Measurements from ENCODE around the gene NRCAM.

The NRCAM gene

GRCh38 chr7:108204281-108204796, 251.9 kb downstream of the NRCAM start:
- Histone ChIP-seq H3K36me3 (no peaks in the 10 kb centered on the region), H3K27ac (no peak overlapping the region), H3K4me1 (ENCODE audit: control insufficient read depth in 1 of 2, insufficient read depth in 1 of 2, low read depth in 1 of 2, low read length in 1 of 2) (no peaks in the 10 kb centered on the region), H3K9me3 (no peaks in the 10 kb centered on the region), H3K27me3 (no peaks in the 10 kb centered on the region), H3K4me3 (ENCODE audit: low read depth in 1 of 2, low read length in 1 of 2) (no peak overlapping the region)
- TF ChIP-seq, protein P1, sequence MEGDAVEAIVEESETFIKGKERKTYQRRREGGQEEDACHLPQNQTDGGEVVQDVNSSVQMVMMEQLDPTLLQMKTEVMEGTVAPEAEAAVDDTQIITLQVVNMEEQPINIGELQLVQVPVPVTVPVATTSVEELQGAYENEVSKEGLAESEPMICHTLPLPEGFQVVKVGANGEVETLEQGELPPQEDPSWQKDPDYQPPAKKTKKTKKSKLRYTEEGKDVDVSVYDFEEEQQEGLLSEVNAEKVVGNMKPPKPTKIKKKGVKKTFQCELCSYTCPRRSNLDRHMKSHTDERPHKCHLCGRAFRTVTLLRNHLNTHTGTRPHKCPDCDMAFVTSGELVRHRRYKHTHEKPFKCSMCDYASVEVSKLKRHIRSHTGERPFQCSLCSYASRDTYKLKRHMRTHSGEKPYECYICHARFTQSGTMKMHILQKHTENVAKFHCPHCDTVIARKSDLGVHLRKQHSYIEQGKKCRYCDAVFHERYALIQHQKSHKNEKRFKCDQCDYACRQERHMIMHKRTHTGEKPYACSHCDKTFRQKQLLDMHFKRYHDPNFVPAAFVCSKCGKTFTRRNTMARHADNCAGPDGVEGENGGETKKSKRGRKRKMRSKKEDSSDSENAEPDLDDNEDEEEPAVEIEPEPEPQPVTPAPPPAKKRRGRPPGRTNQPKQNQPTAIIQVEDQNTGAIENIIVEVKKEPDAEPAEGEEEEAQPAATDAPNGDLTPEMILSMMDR (IDR thresholded peaks at IDR 0.05), result no peak

GRCh38 chr7:108203537-108203936, 252.7 kb downstream of the NRCAM start:
- no peaks in the 10 kb centered on the region for H3K4me1 ChIP-seq (ENCODE audit: control insufficient read depth in 1 of 2, insufficient read depth in 1 of 2, low read depth in 1 of 2, low read length in 1 of 2)
- no peak overlapping the region for H3K27ac ChIP-seq
- H3K4me3 ChIP-seq (ENCODE audit: low read depth in 1 of 2, low read length in 1 of 2), result no peak overlapping the region
- H3K36me3 ChIP-seq, result no peaks in the 10 kb centered on the region
- TF ChIP-seq, protein P1 (IDR thresholded peaks at IDR 0.05), result no peak
- H3K27me3 ChIP-seq, result no peaks in the 10 kb centered on the region
- no peaks in the 10 kb centered on the region for H3K9me3 ChIP-seq

DNA sequence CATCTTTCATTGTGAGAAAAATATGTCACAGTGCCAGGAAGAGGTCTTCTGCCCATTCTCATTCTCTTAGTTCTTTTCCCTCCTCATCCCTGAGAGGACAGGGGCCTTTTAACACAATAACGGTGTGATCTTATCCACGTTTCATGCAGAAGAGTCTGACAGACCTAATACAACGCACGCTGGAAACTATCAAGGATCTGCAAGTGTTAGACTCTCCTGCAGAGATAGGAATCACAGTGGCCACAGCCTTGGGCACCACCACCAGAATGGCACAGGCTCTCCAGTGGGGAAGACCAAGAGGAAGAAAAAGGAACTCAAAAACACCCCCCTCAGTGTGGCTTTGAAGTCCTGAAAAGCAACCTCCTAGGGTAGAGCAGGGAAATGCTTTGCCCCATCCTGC, 253.5 kb downstream of the NRCAM start:
- no peaks in the 10 kb centered on the region for H3K27me3 ChIP-seq
- H3K9me3 ChIP-seq, result no peaks in the 10 kb centered on the region
- H3K4me3 ChIP-seq (ENCODE audit: low read depth in 1 of 2, low read length in 1 of 2), result no peak overlapping the region
- TF ChIP-seq, protein P1 (IDR thresholded peaks at IDR 0.05), result no peak
- H3K36me3 ChIP-seq, result no peaks in the 10 kb centered on the region
- no peaks in the 10 kb centered on the region for H3K4me1 ChIP-seq (ENCODE audit: control insufficient read depth in 1 of 2, insufficient read depth in 1 of 2, low read depth in 1 of 2, low read length in 1 of 2)
- no peak overlapping the region for H3K27ac ChIP-seq

DNA sequence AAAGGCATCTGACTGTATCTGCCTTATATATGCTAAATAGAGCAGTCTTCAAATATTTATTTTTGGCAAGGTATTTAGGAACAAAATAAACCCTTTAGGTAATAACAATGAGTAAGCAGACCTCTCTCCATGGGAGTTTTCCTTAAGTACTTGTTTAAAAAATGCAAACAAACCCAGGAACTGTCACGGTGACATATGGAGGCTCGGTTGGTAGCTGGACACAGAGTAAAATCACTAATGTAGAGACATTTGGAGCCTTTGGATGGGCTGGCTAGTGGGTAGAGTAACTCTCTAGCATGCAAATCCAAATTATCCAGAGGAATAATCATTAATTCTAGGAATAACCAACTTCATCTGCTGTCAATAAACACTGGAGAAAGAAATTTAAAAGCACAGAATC, 254.5 kb downstream of the NRCAM start:
- Histone ChIP-seq H3K4me3 (ENCODE audit: low read depth in 1 of 2, low read length in 1 of 2) (no peak overlapping the region), H3K36me3 (no peaks in the 10 kb centered on the region), H3K27me3 (no peaks in the 10 kb centered on the region)

GRCh38 chr7:108200326-108200725, 255.9 kb downstream of the NRCAM start:
- Histone ChIP-seq H3K4me3 (ENCODE audit: low read depth in 1 of 2, low read length in 1 of 2) (no peak overlapping the region), H3K4me1 (ENCODE audit: control insufficient read depth in 1 of 2, insufficient read depth in 1 of 2, low read depth in 1 of 2, low read length in 1 of 2) (no peaks in the 10 kb centered on the region), H3K27ac (no peak overlapping the region), H3K36me3 (no peaks in the 10 kb centered on the region), H3K27me3 (no peaks in the 10 kb centered on the region), H3K9me3 (no peaks in the 10 kb centered on the region)
- TF ChIP-seq, protein P1 (IDR thresholded peaks at IDR 0.05), result no peak

More for the DNA sequence above, 254.5 kb downstream of the NRCAM start:
- TF ChIP-seq, protein P1 (IDR thresholded peaks at IDR 0.05), result no peak
- H3K4me1 ChIP-seq (ENCODE audit: control insufficient read depth in 1 of 2, insufficient read depth in 1 of 2, low read depth in 1 of 2, low read length in 1 of 2), result no peaks in the 10 kb centered on the region
- no peaks in the 10 kb centered on the region for H3K9me3 ChIP-seq
- H3K27ac ChIP-seq, result no peak overlapping the region
